Muscle layer of colon (tissue), 2 donors: ENCODE data around the gene BCR.
"Not testable (repeated sequence)": the region's sequence is repeated elsewhere in the genome, so short reads cannot be mapped to it uniquely, and the experiment has no call there.

Source experiments
- H3K27ac ChIP-seq: one replicate; pipeline ENCODE4 v1.7.0; 2013; ENCODE audit warnings: low read depth, mild to moderate bottlenecking, low read length, moderate library complexity
- H3K27me3 ChIP-seq, 2 donors: one replicate each; pipeline ENCODE4 v1.7.0; 2013; ENCODE audit warnings: low read length in 2 of 2, mild to moderate bottlenecking in 2 of 2; ENCODE audit not compliant: insufficient read depth in 2 of 2, control insufficient read depth in 1 of 2
- H3K36me3 ChIP-seq: one replicate; pipeline ENCODE4 v1.7.0; 2013; ENCODE audit warnings: mild to moderate bottlenecking, low read length; ENCODE audit not compliant: insufficient read depth
- H3K4me1 ChIP-seq: one replicate; pipeline ENCODE4 v1.7.0; 2013; ENCODE audit warnings: mild to moderate bottlenecking, low read length; ENCODE audit not compliant: insufficient read depth
- H3K4me3 ChIP-seq, 2 donors: one replicate each; pipeline ENCODE4 v1.7.0; 2013; ENCODE audit warnings: low read length in 2 of 2, low read depth in 1 of 2, mild to moderate bottlenecking in 1 of 2, moderate library complexity in 1 of 2
- H3K9ac ChIP-seq: one replicate; pipeline ENCODE4 v1.7.0; 2013; ENCODE audit warnings: low read length
- H3K9me3 ChIP-seq: one replicate; pipeline ENCODE4 v1.7.0; 2013; ENCODE audit warnings: mild to moderate bottlenecking, low read length
- donor health status: abdominal sarcoma.
- donor health status: Adenocarcinoma of cecum.

BCR gene

GRCh38 chr22:23305321-23305910, 125.1 kb downstream of the BCR start:
- no peak overlapping the region for H3K4me3 ChIP-seq
- no peak overlapping the region for H3K27ac ChIP-seq
- H3K9ac ChIP-seq: no peak overlapping the region

GRCh38 chr22:23305922-23306374, 125.6 kb downstream of the BCR start:
- Histone ChIP-seq H3K4me1 (no peaks in the 10 kb centered on the region), H3K36me3 (no peaks in the 10 kb centered on the region), H3K27me3 (no peaks in the 10 kb centered on the region), H3K27ac (no peak overlapping the region), H3K4me3 (no peak overlapping the region), H3K9me3 (no peaks in the 10 kb centered on the region), H3K9ac (no peak overlapping the region)

More at GRCh38 chr22:23305321-23305910, 125.1 kb downstream of the BCR start:
- H3K27me3 ChIP-seq: no peaks in the 10 kb centered on the region
- no peaks in the 10 kb centered on the region for H3K9me3 ChIP-seq
- peaks cover 5% of the 10 kb centered on the region for H3K36me3 ChIP-seq
- H3K4me1 ChIP-seq: no peaks in the 10 kb centered on the region

- no peak overlapping the region for H3K27ac ChIP-seq
- H3K4me3 ChIP-seq: no peak overlapping the region
- no peaks in the 10 kb centered on the region for H3K4me1 ChIP-seq
- H3K9me3 ChIP-seq: no peaks in the 10 kb centered on the region
- H3K36me3 ChIP-seq: no peaks in the 10 kb centered on the region
- H3K9ac ChIP-seq: no peak overlapping the region
- no peaks in the 10 kb centered on the region for H3K27me3 ChIP-seq
Observed at GRCh38 chr22:23306438-23306921, 126.2 kb downstream of the BCR start.

- Histone ChIP-seq H3K4me1 (no peaks in the 10 kb centered on the region), H3K4me3 (no peak overlapping the region), H3K27ac (no peak overlapping the region), H3K9me3 (no peaks in the 10 kb centered on the region), H3K27me3 (no peaks in the 10 kb centered on the region), H3K36me3 (peaks cover 2% of the 10 kb centered on the region), H3K9ac (no peak overlapping the region)
Observed at GRCh38 chr22:23306926-23307325, 126.6 kb downstream of the BCR start.

GRCh38 chr22:23307511-23307910, 127.2 kb downstream of the BCR start:
- H3K9ac ChIP-seq, H3K27ac ChIP-seq, H3K4me1 ChIP-seq, H3K4me3 ChIP-seq, H3K36me3 ChIP-seq, H3K27me3 ChIP-seq, H3K9me3 ChIP-seq: not testable (repeated sequence)

- not testable (repeated sequence) for H3K27me3 ChIP-seq, H3K9ac ChIP-seq, H3K4me1 ChIP-seq, H3K9me3 ChIP-seq, H3K4me3 ChIP-seq, H3K27ac ChIP-seq
- H3K36me3 ChIP-seq: peaks cover 12% of the 10 kb centered on the region
Observed at GRCh38 chr22:23309261-23309660, 129.0 kb downstream of the BCR start.

GRCh38 chr22:23310443-23311097, 130.3 kb downstream of the BCR start:
- H3K9ac ChIP-seq, H3K27me3 ChIP-seq, H3K4me3 ChIP-seq, H3K27ac ChIP-seq, H3K9me3 ChIP-seq, H3K4me1 ChIP-seq: not testable (repeated sequence)
- H3K36me3 ChIP-seq: peaks cover 18% of the 10 kb centered on the region

- H3K9me3 ChIP-seq, H3K9ac ChIP-seq, H3K4me1 ChIP-seq, H3K4me3 ChIP-seq, H3K27ac ChIP-seq, H3K27me3 ChIP-seq: not testable (repeated sequence)
- peaks cover 18% of the 10 kb centered on the region for H3K36me3 ChIP-seq
Observed at GRCh38 chr22:23311635-23312420, 131.5 kb downstream of the BCR start.

GRCh38 chr22:23313791-23314567, 133.7 kb downstream of the BCR start:
- H3K27me3 ChIP-seq: no peaks in the 10 kb centered on the region
- no peak overlapping the region for H3K9ac ChIP-seq
- H3K27ac ChIP-seq: no peak overlapping the region
- H3K36me3 ChIP-seq: peaks cover 18% of the 10 kb centered on the region
- H3K4me1 ChIP-seq: no peaks in the 10 kb centered on the region
- H3K9me3 ChIP-seq: no peaks in the 10 kb centered on the region
- no peak overlapping the region for H3K4me3 ChIP-seq

- Histone ChIP-seq H3K4me3 (no peak overlapping the region), H3K27ac (no peak overlapping the region), H3K9me3 (no peaks in the 10 kb centered on the region), H3K27me3 (no peaks in the 10 kb centered on the region), H3K9ac (no peak overlapping the region), H3K36me3 (peaks cover 18% of the 10 kb centered on the region), H3K4me1 (no peaks in the 10 kb centered on the region)
Observed at GRCh38 chr22:23315341-23315917, 135.1 kb downstream of the BCR start.

GRCh38 chr22:23316596-23316995, 136.3 kb downstream of the BCR start:
- H3K36me3 ChIP-seq: peaks cover 18% of the 10 kb centered on the region
- H3K27ac ChIP-seq, H3K4me3 ChIP-seq, H3K27me3 ChIP-seq, H3K9me3 ChIP-seq, H3K9ac ChIP-seq, H3K4me1 ChIP-seq: not testable (repeated sequence)
